LNCaP clone FGC (cell line): ENCODE results near the gene ALCAM.

Source experiments
- DNase-seq: peaks from one replicate; pipeline ENCODE4 v3.0.0-alpha.2; 2011; ENCODE audit warnings: low read depth
- H3K4me3 ChIP-seq: 2 replicates; pipeline ENCODE4 v1.5.1; 2011; ENCODE audit warnings: mild to moderate bottlenecking, low read depth, low read length, control low read depth
- TF ChIP-seq, protein P1 (sequence below): IDR thresholded peaks from 2 replicates; pipeline ENCODE4 v1.5.1; 2012; ENCODE audit warnings: mild to moderate bottlenecking; ENCODE audit not compliant: control insufficient read depth, insufficient read depth; ENCODE audit errors: extremely low read depth

The ALCAM gene

DNA sequence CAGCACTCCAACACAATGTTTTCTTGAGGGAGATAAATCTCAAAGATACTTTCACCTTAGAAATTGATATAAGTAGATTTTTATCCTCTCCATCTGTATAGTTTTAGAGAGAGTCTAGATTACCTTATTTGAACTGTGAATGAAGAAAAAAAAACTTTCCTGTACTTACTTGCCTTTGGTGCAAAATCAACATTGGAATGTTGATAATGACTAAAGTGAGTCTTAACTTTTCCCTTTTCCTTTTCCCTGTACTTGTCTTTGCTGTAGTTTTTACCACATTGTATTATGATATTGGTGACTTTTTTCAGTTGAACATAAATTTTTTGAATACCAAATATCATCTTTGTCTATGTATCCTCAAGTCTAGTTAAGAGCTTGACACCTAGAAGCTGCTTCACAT is 6.7 kb downstream of the ALCAM start:
- no peak overlapping the region for H3K4me3 ChIP-seq
- TF ChIP-seq, protein P1, sequence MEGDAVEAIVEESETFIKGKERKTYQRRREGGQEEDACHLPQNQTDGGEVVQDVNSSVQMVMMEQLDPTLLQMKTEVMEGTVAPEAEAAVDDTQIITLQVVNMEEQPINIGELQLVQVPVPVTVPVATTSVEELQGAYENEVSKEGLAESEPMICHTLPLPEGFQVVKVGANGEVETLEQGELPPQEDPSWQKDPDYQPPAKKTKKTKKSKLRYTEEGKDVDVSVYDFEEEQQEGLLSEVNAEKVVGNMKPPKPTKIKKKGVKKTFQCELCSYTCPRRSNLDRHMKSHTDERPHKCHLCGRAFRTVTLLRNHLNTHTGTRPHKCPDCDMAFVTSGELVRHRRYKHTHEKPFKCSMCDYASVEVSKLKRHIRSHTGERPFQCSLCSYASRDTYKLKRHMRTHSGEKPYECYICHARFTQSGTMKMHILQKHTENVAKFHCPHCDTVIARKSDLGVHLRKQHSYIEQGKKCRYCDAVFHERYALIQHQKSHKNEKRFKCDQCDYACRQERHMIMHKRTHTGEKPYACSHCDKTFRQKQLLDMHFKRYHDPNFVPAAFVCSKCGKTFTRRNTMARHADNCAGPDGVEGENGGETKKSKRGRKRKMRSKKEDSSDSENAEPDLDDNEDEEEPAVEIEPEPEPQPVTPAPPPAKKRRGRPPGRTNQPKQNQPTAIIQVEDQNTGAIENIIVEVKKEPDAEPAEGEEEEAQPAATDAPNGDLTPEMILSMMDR: no peak
- no peak for DNase-seq

DNA sequence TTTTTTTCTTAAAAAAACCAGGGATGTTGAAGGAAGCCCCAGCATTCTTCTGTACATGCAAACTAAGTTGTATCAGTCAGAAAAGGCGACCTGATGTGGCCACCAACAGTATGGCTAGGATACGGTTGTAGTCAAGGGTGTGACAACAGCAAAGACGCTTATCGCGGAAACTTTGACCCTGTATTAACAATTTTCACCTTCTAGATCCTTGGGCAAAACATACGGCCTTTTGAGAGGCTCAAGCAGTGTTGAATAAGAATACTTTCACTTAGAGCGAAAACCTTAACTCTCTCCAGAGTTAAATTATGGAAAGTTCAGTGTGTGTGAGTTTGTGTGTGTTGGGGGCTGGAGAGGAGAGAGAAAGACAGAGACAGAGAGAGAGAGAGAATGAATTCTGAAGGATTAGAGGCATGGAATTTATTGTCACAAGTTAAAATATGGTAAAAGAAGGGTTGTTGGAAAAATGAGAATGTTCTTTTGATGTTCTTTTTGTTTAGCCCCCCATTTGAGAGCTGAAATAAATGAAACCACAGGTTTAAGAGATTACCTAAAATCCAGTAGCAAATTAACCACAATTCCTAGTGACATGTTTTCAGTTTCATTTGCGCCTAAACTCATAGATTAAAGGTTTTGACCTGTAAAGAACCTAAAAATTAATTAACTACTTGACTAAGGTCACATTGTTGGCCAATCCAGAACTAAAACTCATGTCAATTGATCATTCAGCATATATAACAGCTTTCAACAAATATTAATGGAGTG is 9.2 kb downstream of the ALCAM start:
- TF ChIP-seq, protein P1: no peak
- DNase-seq: no peak
- H3K4me3 ChIP-seq: no peak overlapping the region

DNA sequence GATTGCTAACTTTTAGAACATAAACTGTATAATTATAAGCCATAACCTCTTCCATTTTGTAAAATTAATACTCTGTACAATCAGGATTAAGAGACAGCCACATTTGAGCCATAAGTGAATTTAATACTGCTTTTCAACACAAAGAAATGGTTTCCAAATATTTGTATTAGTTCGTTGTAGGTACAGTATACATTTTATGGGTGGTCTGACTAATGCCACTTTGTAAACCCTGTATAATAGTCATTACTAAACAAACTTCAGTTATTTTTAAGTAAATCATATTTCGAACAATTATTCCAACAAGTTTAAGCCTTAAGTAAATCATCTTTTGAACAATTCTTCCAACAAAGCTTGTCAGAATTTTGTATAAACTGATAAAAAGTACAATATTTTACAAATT is 11.0 kb downstream of the ALCAM start:
- no peak overlapping the region for H3K4me3 ChIP-seq
- TF ChIP-seq, protein P1: no peak
- no peak for DNase-seq

DNA sequence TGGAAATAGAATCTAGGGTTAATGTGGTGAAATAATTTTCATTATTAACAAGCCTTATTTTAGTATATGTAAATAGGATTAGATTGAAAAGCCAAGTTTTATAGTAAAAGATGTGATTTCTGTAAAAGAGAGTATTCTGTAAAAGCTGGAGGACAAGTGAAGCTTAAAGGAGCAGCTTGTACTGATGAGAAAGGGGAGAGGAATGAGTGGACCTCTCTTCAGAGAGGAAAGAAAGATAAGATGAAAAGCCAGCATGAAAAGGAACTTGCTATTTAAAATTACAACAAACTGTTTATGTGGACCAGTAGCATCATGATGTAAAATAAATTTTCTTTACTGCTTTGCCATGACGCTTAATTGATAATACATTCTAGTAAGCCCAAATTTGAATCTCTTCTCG is 18.5 kb downstream of the ALCAM start:
- TF ChIP-seq, protein P1: no peak
- no peak for DNase-seq
- no peak overlapping the region for H3K4me3 ChIP-seq

DNA sequence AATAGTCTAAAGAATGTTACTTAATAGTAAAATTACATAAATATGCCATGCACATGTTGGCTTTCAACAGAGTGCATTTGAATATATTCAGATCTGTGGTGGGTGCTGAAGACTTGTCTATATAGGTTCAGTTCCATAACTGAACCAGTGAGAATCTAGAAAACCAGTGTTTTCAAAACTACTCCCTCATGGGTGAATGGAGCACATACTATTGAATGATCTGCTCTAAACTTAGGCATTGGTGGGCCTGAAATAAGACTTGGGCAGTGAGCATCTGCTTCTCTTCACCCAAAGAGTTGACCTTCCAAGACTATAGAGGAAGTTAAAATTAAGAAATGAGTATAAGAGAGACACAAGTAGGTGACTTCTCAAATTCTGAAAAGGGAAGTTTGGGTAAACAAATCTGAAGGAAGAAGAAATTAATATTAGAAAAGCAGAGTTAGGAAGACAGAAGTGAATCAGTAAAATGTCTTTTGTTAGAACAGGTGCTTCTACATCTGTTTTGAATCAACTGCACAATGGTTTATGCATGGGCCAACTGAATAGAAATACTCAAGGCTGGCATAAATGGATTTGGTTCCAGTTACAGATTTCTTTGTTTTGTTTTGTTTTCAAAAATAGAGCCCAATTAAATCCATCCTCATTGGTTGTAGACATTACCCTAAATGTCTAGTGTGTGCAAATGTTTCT is 19.3 kb downstream of the ALCAM start:
- no peak overlapping the region for H3K4me3 ChIP-seq
- TF ChIP-seq, protein P1: no peak
- no peak for DNase-seq

DNA sequence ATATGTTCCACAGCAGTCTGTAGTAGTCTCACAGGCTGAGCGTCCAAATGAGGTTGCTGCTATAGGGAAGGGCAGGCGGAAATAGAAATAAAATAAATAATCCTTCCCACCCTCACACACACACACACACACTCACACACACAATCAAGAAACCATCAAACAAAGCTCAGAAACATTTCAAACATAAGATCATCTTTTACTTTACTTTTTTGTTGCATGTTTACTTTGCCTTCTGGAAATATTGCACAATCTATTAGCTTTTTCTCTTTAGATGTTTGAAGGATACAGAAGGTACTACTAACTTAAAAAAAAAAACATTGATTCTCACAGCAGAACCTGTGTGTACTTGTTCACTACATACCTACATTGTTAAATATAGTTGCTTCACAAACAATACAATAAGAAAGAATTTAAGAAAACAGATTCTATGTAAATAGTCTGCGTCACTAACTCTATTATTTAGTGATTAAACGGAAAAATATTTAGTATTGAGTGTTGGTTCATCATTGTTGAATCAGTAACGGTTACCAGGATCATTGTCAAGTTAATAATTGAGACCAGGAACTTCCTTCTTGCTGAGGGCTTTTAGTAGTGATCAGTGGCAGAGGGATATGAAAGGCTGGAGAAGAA is 20.5 kb downstream of the ALCAM start:
- H3K4me3 ChIP-seq: no peak overlapping the region
- TF ChIP-seq, protein P1: no peak
- no peak for DNase-seq
